WTC11 (cell line): ENCODE data around the gene SPATA13.

Source experiments
- ESRRA ChIP-seq: sonication (generic); formaldehyde crosslinking; IDR thresholded peaks from 2 replicates; pipeline ENCODE4 v1.8.1; 2022; ENCODE audit warnings: mild to moderate bottlenecking, missing genetic modification reagents, borderline replicate concordance
- NFYB ChIP-seq: sonication (generic); formaldehyde crosslinking; conservative IDR thresholded peaks from 2 replicates; pipeline ENCODE4 v1.8.0; 2022; ENCODE audit warnings: low read depth, missing genetic modification reagents
- NR2C2 ChIP-seq: sonication (generic); formaldehyde crosslinking; IDR thresholded peaks from 2 replicates; pipeline ENCODE4 v1.8.0; 2022; ENCODE audit warnings: mild to moderate bottlenecking, missing genetic modification reagents
- SP1 ChIP-seq: sonication (generic); formaldehyde crosslinking; conservative IDR thresholded peaks from 2 replicates; pipeline ENCODE4 v1.8.1; 2022; ENCODE audit warnings: missing genetic modification reagents
- TF ChIP-seq, protein P1 (sequence below): sonication (generic); formaldehyde crosslinking; IDR thresholded peaks from 2 replicates; pipeline ENCODE4 v1.8.1; 2022; ENCODE audit warnings: mild to moderate bottlenecking, missing genetic modification reagents, moderate library complexity, borderline replicate concordance
- TF ChIP-seq, protein P2 (sequence below): fragments of 200-600 bp; IDR thresholded peaks from 2 replicates; pipeline ENCODE4 v1.8.0; 2022; ENCODE audit warnings: antibody characterized with exemption

DNA sequence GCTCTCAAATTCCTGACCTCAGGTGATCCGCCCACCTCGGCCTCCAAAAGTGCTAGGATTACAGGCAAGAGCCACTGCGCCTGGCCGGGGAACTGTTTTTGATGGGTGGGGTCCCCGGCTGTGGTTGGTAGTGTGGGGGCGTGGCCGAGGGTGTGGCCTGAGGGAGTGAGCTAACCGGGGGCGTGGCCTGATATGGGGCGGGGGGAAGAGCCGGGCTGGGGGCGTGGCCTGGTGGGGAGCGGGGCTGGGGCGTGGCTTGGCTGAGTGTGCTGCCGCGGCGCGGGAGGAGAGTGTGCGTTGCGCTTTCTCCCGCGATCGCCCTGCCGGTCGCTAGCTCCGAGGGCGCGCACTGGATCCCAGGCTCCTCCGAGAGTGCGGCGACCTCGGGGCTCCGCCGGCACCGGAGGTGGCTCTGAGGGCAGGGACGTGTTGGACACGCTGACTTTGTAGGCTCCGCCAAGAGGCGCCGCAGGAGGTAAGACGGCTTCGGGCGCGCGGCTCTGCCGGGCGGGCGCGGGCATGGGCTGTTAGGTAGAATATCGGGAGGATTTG lies at the start of gene SPATA13:
- TF ChIP-seq SP1 (CRISPR knock-in tag) (peak; percentile 84), NFYB (CRISPR knock-in tag) (no peak), NR2C2 (CRISPR knock-in tag) (no peak), ESRRA (CRISPR knock-in tag) (no peak)
- TF ChIP-seq, protein P1, sequence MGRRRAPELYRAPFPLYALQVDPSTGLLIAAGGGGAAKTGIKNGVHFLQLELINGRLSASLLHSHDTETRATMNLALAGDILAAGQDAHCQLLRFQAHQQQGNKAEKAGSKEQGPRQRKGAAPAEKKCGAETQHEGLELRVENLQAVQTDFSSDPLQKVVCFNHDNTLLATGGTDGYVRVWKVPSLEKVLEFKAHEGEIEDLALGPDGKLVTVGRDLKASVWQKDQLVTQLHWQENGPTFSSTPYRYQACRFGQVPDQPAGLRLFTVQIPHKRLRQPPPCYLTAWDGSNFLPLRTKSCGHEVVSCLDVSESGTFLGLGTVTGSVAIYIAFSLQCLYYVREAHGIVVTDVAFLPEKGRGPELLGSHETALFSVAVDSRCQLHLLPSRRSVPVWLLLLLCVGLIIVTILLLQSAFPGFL: no peak
- TF ChIP-seq, protein P2, sequence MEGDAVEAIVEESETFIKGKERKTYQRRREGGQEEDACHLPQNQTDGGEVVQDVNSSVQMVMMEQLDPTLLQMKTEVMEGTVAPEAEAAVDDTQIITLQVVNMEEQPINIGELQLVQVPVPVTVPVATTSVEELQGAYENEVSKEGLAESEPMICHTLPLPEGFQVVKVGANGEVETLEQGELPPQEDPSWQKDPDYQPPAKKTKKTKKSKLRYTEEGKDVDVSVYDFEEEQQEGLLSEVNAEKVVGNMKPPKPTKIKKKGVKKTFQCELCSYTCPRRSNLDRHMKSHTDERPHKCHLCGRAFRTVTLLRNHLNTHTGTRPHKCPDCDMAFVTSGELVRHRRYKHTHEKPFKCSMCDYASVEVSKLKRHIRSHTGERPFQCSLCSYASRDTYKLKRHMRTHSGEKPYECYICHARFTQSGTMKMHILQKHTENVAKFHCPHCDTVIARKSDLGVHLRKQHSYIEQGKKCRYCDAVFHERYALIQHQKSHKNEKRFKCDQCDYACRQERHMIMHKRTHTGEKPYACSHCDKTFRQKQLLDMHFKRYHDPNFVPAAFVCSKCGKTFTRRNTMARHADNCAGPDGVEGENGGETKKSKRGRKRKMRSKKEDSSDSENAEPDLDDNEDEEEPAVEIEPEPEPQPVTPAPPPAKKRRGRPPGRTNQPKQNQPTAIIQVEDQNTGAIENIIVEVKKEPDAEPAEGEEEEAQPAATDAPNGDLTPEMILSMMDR: no peak
